Glutamatergic neuron (in vitro differentiated cells): ENCODE measurements around the gene FA2H. TPM values are rescaled to one million over a fixed set of nuclear protein-coding genes. Genes with fewer than 3 reads are reported as not detected.
A peak's percentile ranks its signal among the peaks of the same experiment; 100 is the strongest.

Source experiments
- DNase-seq: peaks from one replicate; pipeline ENCODE4 v3.0.0; 2022
- H3K27ac Mint-ChIP-seq: one replicate; pipeline ENCODE4 v1.8.0; 2020; ENCODE audit warnings: mild to moderate bottlenecking, mixed read lengths, inconsistent platforms; ENCODE audit not compliant: unreplicated experiment
- H3K27me3 Mint-ChIP-seq: one replicate; pipeline ENCODE4 v1.8.0; 2020; ENCODE audit warnings: mild to moderate bottlenecking, moderate library complexity, mixed read lengths, inconsistent platforms; ENCODE audit not compliant: unreplicated experiment
- H3K36me3 Mint-ChIP-seq: one replicate; pipeline ENCODE4 v1.8.0; 2020; ENCODE audit warnings: mild to moderate bottlenecking, mixed read lengths, inconsistent platforms; ENCODE audit not compliant: unreplicated experiment
- H3K4me1 Mint-ChIP-seq: one replicate; pipeline ENCODE4 v1.8.0; 2020; ENCODE audit warnings: mild to moderate bottlenecking, low read depth, mixed read lengths, inconsistent platforms; ENCODE audit not compliant: unreplicated experiment
- H3K4me3 Mint-ChIP-seq: one replicate; pipeline ENCODE4 v1.8.0; 2020; ENCODE audit warnings: mild to moderate bottlenecking, mixed read lengths, inconsistent platforms; ENCODE audit not compliant: unreplicated experiment
- H3K9me3 Mint-ChIP-seq: one replicate; pipeline ENCODE4 v1.8.0; 2020; ENCODE audit warnings: mild to moderate bottlenecking, moderate library complexity, mixed read lengths, inconsistent platforms; ENCODE audit not compliant: unreplicated experiment
- CTCF ChIP-seq: fragments of 200-600 bp; sonication (generic); IDR thresholded peaks from one replicate; pipeline ENCODE4 v1.5.0; 2021; ENCODE audit not compliant: partially characterized antibody, unreplicated experiment
- total RNA-seq: library from RNA; stranded (reverse); fragmentation: NEBNext Ultra II Directional; extraction: Animal tissue kit (Norgen Biotek cat#: 25700); gene quantifications from one replicate; pipeline ENCODE4 v1.2.1, GENCODE V29; 2021; ENCODE audit not compliant: unreplicated experiment

Gene FA2H
- total RNA-seq, 1 donor from 2014 or later = not detected

DNA sequence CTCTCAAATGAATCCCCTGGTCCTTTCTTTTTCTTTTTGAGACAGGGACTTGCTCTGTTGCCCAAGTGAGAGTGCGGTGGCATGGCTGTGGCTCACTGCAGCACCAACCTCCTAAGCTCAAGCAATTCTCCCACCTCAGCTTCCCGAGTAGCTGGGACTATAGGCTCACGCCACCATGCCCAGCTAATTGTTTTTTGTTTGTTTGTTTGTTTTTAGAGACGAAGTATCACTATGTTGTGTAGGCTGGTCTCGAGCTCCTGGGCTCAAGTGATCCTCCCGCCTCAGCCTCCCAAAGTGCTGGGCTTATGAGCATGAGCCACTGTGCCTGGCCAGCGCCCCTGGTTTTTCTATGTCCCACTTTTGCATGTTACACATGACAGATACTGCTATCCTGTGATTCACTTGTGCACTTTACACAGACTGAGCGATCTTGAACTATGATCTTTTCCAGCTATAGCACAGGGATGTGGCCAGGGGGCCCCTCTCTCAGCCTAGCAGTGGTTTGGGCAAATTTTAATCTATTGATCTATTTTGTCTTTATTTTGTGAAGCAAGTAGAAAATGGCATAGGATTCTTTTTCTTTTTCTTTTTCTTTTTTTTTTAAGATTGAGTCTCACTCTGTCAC is 42.7 kb downstream of the FA2H start:
- TF ChIP-seq CTCF = no peak
- H3K27me3 Mint-ChIP-seq = no peaks in the 10 kb centered on the region
- H3K4me1 Mint-ChIP-seq = peaks cover 4% of the 10 kb centered on the region
- DNase-seq = no peak
- H3K4me3 Mint-ChIP-seq = no peak overlapping the region
- no peak overlapping the region for H3K27ac Mint-ChIP-seq
- no peaks in the 10 kb centered on the region for H3K36me3 Mint-ChIP-seq
- H3K9me3 Mint-ChIP-seq = no peaks in the 10 kb centered on the region

DNA sequence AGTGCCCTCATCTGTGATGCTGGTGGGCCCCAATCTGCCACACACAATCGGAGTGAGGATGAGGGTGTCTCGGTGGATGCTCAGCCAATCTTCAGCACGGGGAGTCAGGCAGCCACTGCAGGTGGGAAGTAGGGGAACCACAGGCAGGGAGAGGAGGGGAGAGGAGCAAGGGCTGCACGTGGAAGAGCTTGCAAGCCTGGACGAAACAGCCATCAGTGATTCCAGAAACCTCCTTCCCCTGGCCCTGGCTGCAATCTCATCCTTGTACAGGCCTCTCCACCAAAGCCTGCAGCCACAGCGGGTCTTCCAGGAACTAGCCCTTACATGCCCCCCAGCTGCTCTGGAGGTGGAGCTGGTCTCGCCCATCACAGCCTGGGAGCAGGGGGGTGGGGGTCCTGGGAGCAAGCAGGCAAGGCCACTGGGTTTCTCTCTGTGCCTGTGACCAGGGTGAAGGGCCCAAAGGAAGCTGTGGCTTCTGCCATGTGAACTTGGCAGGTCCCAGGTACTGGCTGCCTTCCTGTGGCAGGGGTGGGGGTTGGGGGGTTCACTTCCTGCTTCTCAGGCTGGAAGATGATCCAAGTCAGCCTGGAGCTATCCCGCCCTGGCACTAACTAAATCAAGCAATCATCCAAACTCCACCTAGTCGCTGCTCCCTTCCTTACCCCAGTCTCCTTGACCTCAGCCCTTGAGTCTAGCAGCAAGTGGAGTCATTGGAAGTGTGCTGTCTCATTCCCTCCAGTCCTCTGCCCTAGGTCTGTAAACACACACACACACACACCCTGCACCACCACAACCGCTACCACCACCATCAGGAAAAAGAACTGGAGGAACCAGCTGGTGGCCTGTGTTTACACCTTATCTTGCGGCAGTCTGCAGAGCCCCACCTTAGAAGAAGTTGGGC is 44.6 kb downstream of the FA2H start:
- TF ChIP-seq CTCF = no peak
- Mint-ChIP-seq H3K4me1 (no peaks in the 10 kb centered on the region), H3K36me3 (peaks cover 5% of the 10 kb centered on the region), H3K27ac (no peak overlapping the region), H3K9me3 (peaks cover 4% of the 10 kb centered on the region), H3K4me3 (no peak overlapping the region), H3K27me3 (no peaks in the 10 kb centered on the region)
- no peak for DNase-seq

DNA sequence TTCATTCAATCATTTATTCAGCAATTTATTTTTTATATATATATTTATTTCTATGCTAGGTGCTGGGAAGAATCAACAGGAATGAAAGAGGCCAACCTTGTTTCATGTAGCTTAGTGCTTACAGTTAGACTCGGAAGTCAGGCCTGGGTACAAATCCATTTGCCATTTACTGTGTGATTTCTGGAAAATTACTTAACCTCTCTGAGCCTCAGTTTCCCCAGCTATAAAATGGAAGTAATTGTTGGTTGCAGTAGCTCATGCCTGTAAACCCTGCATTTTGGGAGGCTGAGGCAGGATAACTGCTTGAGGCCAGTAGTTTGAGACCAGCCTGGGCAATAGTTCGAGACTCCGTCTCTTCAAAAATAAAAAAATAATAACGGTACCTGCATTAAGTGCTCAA is 46.7 kb downstream of the FA2H start:
- no peaks in the 10 kb centered on the region for H3K27me3 Mint-ChIP-seq
- no peak for DNase-seq
- H3K9me3 Mint-ChIP-seq = peaks cover 4% of the 10 kb centered on the region
- no peaks in the 10 kb centered on the region for H3K4me1 Mint-ChIP-seq
- TF ChIP-seq CTCF = no peak
- no peak overlapping the region for H3K27ac Mint-ChIP-seq
- no peak overlapping the region for H3K4me3 Mint-ChIP-seq
- H3K36me3 Mint-ChIP-seq = peaks cover 5% of the 10 kb centered on the region

DNA sequence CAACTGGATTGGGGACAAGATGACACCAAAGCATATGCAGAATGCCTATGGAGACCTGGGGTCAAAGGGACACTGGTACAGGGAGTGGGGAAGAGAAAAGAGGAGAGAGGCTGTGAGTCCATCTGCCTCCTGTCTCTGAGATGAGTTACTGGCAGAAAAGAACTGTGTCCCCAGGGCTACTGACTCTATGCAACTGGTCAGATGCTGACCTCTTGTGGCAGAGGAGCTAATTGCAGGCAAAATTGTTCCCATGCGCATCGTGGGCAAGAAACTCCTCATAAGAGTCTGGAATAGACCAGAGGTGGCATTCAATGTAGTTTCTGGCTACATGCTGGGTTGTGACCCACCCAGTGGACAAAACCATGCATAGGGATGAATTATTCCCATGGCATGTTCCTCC is 47.9 kb downstream of the FA2H start:
- Mint-ChIP-seq H3K4me1 (no peaks in the 10 kb centered on the region), H3K27me3 (peaks cover 2% of the 10 kb centered on the region), H3K36me3 (peaks cover 5% of the 10 kb centered on the region), H3K4me3 (no peak overlapping the region), H3K27ac (no peak overlapping the region), H3K9me3 (peaks cover 4% of the 10 kb centered on the region)
- peak; percentile 67 for TF ChIP-seq CTCF
- no peak for DNase-seq
